GM18511 (cell line): ENCODE data around the gene HOMER1.

Experiments used
- ATAC-seq: cut with Tn5 transposase; IDR thresholded peaks from one replicate; pipeline ENCODE4 v1.9.1; 2021; ENCODE audit warnings: mild to moderate bottlenecking, moderate library complexity; ENCODE audit not compliant: unreplicated experiment

Gene HOMER1

DNA sequence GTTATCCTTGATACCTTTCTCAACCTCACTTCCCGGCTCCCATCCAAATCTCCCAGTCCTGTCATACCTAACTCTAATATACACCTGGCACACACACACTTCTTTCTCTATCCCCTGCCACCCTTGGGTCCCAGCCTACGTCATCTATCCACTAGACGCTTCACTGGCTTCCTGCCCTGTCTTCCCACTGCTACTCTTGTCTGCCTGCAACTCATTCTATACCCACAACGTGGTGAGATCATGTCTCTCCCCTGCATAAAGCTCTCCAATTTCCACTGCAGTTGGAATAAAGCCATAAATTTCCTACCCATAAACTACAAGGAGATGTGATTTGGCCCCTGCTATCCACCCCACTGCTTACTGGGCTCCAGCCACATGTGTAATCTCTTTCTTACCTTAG, 184.5 kb downstream of the HOMER1 start:
- ATAC-seq, result no peak
